Central memory CD4-positive, alpha-beta T cell (primary cell): Measurements from ENCODE around the gene HHAT.

Experiments used
- DNase-seq: peaks from one replicate; pipeline ENCODE4 v3.0.0; 2022

Gene HHAT

GRCh38 chr1:210691039-210691610 is 362.4 kb downstream of the HHAT start:
- DNase-seq: no peak

GRCh38 chr1:210692796-210693195 is 364.1 kb downstream of the HHAT start:
- DNase-seq: no peak

DNA sequence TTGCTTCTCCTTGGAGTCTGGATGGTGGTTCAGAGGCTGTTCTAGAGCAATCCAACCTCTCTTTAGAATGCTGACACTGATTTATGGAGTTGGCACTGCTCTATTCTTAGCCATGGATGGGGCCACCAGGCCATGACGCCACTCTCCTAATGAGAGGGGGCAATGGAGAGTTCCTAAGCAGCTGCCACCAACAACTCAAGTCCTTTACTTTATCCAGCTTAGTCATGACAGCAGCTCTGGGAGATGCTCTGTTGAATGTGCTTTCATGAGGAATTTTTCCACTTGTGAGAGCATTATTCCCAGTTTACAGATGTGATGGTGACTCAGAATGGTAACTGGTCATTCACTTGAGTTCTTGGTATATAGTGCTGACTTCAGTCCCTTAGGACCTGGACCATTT is 366.3 kb downstream of the HHAT start:
- DNase-seq: no peak

DNA sequence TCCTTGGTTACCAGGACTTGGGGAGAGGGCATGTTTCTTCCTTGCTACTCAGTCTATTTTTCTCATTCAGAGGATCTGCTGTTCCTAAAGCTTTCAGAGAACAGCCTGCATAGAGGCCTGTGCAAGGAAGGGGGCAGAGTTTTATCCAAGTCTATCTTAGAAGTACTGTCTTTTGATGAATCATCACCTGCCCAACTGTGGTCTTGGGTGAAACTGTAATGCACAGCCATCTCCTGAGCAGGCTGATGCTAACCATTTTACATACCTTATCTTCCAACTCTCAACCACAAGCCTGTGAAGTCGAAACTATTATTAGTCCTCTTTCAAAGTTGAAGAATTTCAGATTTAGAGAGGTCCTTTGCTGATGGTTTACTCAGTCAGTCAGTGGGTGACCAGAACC is 368.0 kb downstream of the HHAT start:
- DNase-seq: no peak

- DNase-seq: no peak
These were observed 368.5 kb downstream of the HHAT start for GRCh38 chr1:210697185-210697584.

GRCh38 chr1:210698661-210699060 is 370.0 kb downstream of the HHAT start:
- DNase-seq: no peak

GRCh38 chr1:210700083-210700482 is 371.4 kb downstream of the HHAT start:
- no peak for DNase-seq

DNA sequence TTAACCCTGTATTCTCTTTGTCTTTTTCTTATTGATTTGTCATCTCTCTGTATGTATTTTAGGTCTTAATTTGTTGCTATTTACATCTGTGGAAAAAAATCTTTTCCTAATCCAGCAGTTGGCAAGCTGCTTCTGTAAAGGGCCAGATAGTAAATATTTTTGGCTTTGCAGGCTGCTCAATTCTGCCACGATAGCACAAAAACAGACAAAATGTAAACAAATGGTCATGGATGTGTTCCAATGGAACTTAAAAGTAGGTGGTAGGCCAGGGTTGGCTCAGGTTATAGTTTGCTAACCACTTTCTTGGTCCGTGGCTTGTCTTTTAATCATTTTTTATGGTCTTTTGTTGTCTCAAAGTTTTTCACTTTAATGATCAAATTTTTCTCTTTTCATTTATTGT is 371.8 kb downstream of the HHAT start:
- DNase-seq: no peak

GRCh38 chr1:210702506-210702905 is 373.8 kb downstream of the HHAT start:
- no peak for DNase-seq

GRCh38 chr1:210703593-210703992 is 374.9 kb downstream of the HHAT start:
- DNase-seq: no peak

DNA sequence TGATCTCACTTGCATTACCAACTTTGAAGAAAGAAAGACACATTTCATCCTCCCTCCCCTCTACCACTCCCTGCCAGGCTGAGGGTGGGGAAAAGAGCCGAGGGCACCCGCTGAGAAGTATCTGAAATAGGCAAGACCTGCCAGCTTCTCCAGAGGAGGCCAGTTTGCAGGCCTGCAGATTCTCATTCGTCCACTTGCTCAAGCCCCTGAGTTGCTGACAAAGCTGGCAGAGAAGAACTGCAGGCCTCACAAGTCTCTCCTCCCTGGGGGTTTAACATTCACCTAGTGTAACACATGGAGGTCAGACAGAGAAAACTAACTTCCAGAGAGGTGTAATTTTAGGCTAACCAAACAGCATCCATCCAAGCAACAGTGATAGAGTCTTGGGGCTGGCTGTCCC is 376.4 kb downstream of the HHAT start:
- DNase-seq: no peak

DNA sequence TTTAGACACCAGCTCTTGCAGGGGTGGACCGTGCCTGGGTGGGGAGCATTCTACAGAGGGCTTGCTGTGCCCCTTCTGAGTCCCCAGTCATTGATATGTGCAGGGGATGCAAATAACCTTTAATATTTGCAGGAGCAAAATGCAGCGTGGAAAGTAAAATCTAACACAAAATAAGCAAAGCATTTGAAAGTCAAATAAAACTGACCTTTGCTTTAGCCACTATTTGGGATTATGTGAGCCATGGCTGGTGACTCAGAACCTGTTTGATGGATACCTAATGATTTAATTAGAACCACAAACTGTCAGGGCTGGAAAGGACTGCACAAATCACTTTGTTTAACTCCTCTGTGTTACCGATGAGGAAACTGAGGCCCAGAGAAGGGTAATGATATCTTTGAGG is 377.5 kb downstream of the HHAT start:
- no peak for DNase-seq

DNA sequence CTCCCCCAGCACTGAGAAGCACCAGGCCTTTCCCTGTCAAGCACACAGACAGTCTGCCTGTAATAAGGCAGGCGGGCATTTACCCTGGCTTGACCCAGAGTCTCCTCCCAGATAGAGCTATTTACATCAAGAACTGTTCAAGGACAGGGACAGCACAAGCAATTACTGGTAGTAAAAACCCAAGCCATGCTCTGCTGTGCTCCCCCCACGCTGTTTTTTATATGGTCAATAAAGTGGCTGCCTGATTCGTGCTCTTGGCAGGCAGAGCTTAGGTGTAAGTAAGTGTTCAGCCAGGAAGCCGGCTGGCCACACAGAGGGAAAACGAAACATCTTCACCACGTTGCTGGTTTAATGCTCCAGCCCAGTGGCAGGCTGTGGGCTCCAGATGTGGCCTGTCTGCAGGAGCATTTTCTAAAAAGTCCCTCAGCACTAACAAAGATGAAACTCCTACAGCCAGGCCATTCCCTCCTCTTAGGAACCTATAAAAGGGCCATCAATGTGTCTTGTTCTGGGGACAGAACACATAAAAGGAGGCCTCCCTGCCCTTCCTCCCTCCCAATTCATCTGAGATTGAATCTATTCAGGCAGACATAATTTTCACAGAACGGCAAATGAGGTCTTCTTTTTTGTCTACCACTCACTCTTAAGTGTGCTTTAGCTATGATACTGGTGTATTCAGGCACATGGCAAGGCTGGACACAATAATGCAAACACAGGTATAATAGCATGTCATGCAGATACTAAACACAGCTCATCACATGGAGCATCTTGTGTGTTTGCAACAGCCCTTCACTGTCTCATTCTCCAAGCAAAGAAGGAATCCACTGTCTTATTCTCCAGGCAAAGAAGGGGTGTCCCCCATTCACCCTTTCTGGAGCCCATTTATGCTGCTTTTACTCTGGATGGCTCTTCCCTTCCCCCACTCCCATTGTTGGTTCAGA is 378.9 kb downstream of the HHAT start:
- DNase-seq: no peak

DNA sequence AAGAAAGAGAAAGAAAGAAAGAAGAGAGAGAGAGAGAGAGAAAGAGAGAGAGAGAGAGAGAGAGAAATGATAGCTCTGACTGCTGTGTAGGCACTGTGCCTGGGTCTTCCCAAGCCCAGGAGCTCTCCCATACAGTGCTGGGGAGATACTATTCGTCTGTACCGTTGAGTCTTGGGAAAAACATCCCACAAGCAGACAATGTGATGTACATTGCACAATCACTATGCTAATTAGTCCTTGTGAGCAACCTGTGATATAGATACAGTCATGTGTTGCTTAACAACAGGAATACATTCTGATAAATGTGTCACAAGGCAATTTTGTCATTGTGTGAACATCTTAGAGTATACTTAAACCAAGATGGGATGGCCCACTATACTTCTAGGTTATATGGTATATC is 381.0 kb downstream of the HHAT start:
- no peak for DNase-seq

DNA sequence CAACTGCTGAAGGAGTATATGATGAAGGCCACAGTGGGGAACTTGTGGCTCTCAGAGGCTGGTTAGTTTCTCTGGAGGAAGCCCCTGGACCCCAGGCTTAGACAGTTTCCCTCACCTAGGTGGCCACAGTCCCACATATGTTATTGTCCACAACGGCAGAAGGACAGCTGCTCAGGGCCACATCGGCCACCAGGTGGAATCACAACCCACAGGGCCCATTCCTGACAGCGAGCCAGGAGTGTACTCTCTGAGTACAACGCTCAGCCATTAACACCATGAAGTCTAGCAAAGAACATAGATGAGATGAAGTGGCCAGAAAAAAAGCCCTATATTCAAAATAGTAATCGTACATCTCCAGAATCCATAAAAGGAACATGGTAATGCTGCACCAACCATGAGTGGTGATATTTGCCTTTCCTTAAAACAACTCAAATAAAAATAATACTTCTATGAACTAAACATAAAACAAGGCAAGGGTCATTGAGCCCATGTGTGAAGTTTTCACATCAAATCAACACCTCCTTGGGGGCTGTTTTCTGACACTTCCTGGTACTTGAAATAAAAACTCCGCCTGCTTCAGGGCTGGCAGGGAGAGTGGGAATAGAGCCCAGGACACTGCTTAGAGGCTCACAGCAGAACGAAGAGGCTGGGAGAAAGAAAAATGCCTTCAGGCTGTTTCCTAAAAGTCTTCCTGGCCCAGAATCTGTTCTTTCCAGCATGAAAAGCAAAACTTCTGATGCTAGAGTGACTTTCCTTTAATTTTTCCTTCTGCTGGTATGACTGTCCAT is 383.3 kb downstream of the HHAT start:
- no peak for DNase-seq

DNA sequence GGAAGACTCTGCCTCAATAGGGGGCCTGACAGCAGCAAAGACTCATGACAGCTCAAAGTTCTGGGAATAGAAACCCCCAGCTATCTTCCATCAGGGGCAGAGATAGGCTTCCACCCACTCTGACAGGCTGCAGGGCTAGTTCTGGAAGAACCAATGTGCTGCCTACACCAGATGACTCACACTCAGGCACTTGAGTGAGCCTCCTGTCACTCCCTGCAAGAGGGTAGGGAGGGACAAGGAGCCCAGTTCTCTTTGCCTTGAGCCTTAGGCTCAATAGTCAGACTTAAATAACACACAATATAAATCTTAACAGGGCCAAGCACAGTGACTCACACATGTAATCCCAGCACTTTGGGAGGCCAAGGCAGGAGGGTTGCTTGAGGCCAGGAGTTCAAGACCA is 386.4 kb downstream of the HHAT start:
- DNase-seq: no peak

- DNase-seq: no peak
These were observed 393.8 kb downstream of the HHAT start for GRCh38 chr1:210722410-210723081.

- DNase-seq: no peak
These were observed 394.9 kb downstream of the HHAT start for GRCh38 chr1:210723646-210724045.

GRCh38 chr1:210724768-210725167 is 396.1 kb downstream of the HHAT start:
- no peak for DNase-seq
